GM21367 (cell line): ENCODE measurements around the gene BMF.
"Not testable (repeated sequence)": the region's sequence is repeated elsewhere in the genome, so short reads cannot be mapped to it uniquely, and the experiment has no call there.

ENCODE experiments used
- ATAC-seq: cut with Tn5 transposase; IDR thresholded peaks from one replicate; pipeline ENCODE4 v1.9.1; 2021; ENCODE audit not compliant: unreplicated experiment

The BMF gene

GRCh38 chr15:40088929-40089755 lies 19.5 kb downstream of the BMF start:
- ATAC-seq = no peak

GRCh38 chr15:40087991-40088928 lies 20.4 kb downstream of the BMF start:
- ATAC-seq = no peak

GRCh38 chr15:40087068-40087810 lies 21.4 kb downstream of the BMF start:
- no peak for ATAC-seq

- no peak for ATAC-seq
Observed at GRCh38 chr15:40085266-40085665, 23.4 kb downstream of the BMF start.

- ATAC-seq = no peak
Observed at GRCh38 chr15:40084650-40085049, 24.0 kb downstream of the BMF start.

GRCh38 chr15:40082195-40082883 lies 26.3 kb downstream of the BMF start:
- ATAC-seq = no peak

- ATAC-seq = no peak
Observed at GRCh38 chr15:40081691-40082194, 26.9 kb downstream of the BMF start.

GRCh38 chr15:40080847-40081246 lies 27.8 kb downstream of the BMF start:
- ATAC-seq = no peak

- no peak for ATAC-seq
Observed at GRCh38 chr15:40080104-40080503, 28.6 kb downstream of the BMF start.

- ATAC-seq = no peak
Observed at GRCh38 chr15:40079456-40079855, 29.2 kb downstream of the BMF start.

GRCh38 chr15:40075298-40076044 lies 33.2 kb downstream of the BMF start:
- no peak for ATAC-seq

- not testable (repeated sequence) for ATAC-seq
Observed at GRCh38 chr15:40074656-40075055, 34.0 kb downstream of the BMF start.

GRCh38 chr15:40073716-40074490 lies 34.8 kb downstream of the BMF start:
- not testable (repeated sequence) for ATAC-seq

GRCh38 chr15:40072216-40072990 lies 36.3 kb downstream of the BMF start:
- ATAC-seq = no peak

- no peak for ATAC-seq
Observed at GRCh38 chr15:40070608-40071218, 38.0 kb downstream of the BMF start.

- ATAC-seq = no peak
Observed at GRCh38 chr15:40070166-40070557, 38.5 kb downstream of the BMF start.
